ENCODE measurements around the gene PRDX5.
A peak's percentile ranks its signal among the peaks of the same experiment; 100 is the strongest.
"Not testable (repeated sequence)": the region's sequence is repeated elsewhere in the genome, so short reads cannot be mapped to it uniquely, and the experiment has no call there.

The PRDX5 gene

GRCh38 chr11:64306563-64306875, 11.4 kb upstream of the PRDX5 start:
- no peak for DNase-seq

GRCh38 chr11:64306876-64307622, 10.9 kb upstream of the PRDX5 start:
- peak; percentile 42 for DNase-seq

- not testable (repeated sequence) for DNase-seq
Observed at GRCh38 chr11:64307795-64308194, 10.1 kb upstream of the PRDX5 start.

GRCh38 chr11:64312947-64313346, 5.0 kb upstream of the PRDX5 start:
- DNase-seq, result no peak

GRCh38 chr11:64313491-64314145, 4.3 kb upstream of the PRDX5 start:
- DNase-seq, result no peak

GRCh38 chr11:64314146-64314804, 3.6 kb upstream of the PRDX5 start:
- DNase-seq, result no peak

GRCh38 chr11:64314805-64315561, 2.9 kb upstream of the PRDX5 start:
- no peak for DNase-seq

- not testable (repeated sequence) for DNase-seq
Observed at GRCh38 chr11:64315667-64316526, 2.0 kb upstream of the PRDX5 start.

GRCh38 chr11:64316672-64317324, 1.1 kb upstream of the PRDX5 start:
- peak; percentile 50 for DNase-seq

- DNase-seq, result peak; percentile 99
Observed at GRCh38 chr11:64317325-64317960, 478 bp upstream of the PRDX5 start, which contains the start of gene TRMT112. TRMT112 (minus strand) TSS chr11:64317559; CDS start chr11:64317526, 33 bp downstream.

- DNase-seq, result peak; percentile 48
Observed at GRCh38 chr11:64318766-64319761, 1.1 kb downstream of the PRDX5 start.

GRCh38 chr11:64320556-64320955, 2.6 kb downstream of the PRDX5 start:
- DNase-seq, result no peak

- no peak for DNase-seq
Observed at GRCh38 chr11:64321026-64321425, 3.1 kb downstream of the PRDX5 start.

GRCh38 chr11:64321533-64321932, 3.6 kb downstream of the PRDX5 start:
- DNase-seq, result no peak

- no peak for DNase-seq
Observed at GRCh38 chr11:64322925-64323260, 5.0 kb downstream of the PRDX5 start.

- DNase-seq, result no peak
Observed at GRCh38 chr11:64323373-64323772, 5.5 kb downstream of the PRDX5 start.

GRCh38 chr11:64323984-64324383, 6.1 kb downstream of the PRDX5 start:
- DNase-seq, result not testable (repeated sequence)

GRCh38 chr11:64324692-64325469, 7.0 kb downstream of the PRDX5 start:
- no peak for DNase-seq

GRCh38 chr11:64327375-64327774, 9.5 kb downstream of the PRDX5 start:
- no peak for DNase-seq

Data from hematopoietic multipotent progenitor cell treated with erythropoietin and hydrocortisone succinate and interleukin-3 and kit ligand, for 4 days (in vitro differentiated cells).